SK-N-SH (cell line): Measurements from ENCODE around the gene BEST1. TPM values are rescaled to one million over a fixed set of nuclear protein-coding genes. Genes with fewer than 3 reads are reported as not detected.
A peak's percentile ranks its signal among the peaks of the same experiment; 100 is the strongest.

Source experiments
- CTCF ChIA-PET: fragments of 300-600, 350-600 bp; formaldehyde crosslinking; extraction: SDS; loops from one replicate; lab custom pipeline; 2021; lab: Yijun Ruan, JAX
- POLR2A ChIA-PET: fragments of 350-600 bp; sonication (Branson Sonifier 250); formaldehyde crosslinking; extraction: SDS; loops from one replicate; lab custom pipeline; 2020; ENCODE audit warnings: antibody characterized with exemption, inconsistent platforms; lab: Yijun Ruan, JAX
- DNase-seq: peaks from one replicate; pipeline ENCODE4 v3.0.0; 2012
- H2AFZ ChIP-seq: fragments of 200-600 bp; sonication (generic); 2 replicates; pipeline ENCODE4 v1.8.1; 2016; ENCODE audit warnings: antibody characterized with exemption, mild to moderate bottlenecking, low read depth
- H3F3A ChIP-seq: fragments of 200-600 bp; sonication (generic); replicated peaks from 2 replicates; pipeline ENCODE3; 2016; ENCODE audit warnings: antibody characterized with exemption, mild to moderate bottlenecking; ENCODE audit not compliant: insufficient read depth
- H3K27ac ChIP-seq, 2 experiments: fragments of 200-500 bp in 1 of 2; fragments of 200-600 bp in 1 of 2; sonication (Bioruptor generic) in 1 of 2; sonication (generic), shearing (Covaris generic) in 1 of 2; 2 replicates each; pipeline versions ENCODE4 v1.5.1 to v1.6.1; 2014 to 2016; ENCODE audit warnings: low read depth in 2 of 2, inconsistent platforms in 1 of 2, low read length in 1 of 2, mild to moderate bottlenecking in 1 of 2, mixed read lengths in 1 of 2
- H3K27me3 ChIP-seq: fragments of 200-600 bp; sonication (generic), shearing (Covaris generic); 2 replicates; pipeline ENCODE4 v1.6.1; 2016; ENCODE audit warnings: mixed run types; ENCODE audit not compliant: insufficient read depth
- H3K36me3 ChIP-seq, 2 experiments: fragments of 200-500 bp in 1 of 2; fragments of 200-600 bp in 1 of 2; sonication (Bioruptor generic) in 1 of 2; sonication (generic) in 1 of 2; replicated peaks in 1 of 2; 2 replicates each; pipeline versions ENCODE3 to v1.5.1; 2014 to 2016; ENCODE audit warnings: low read length in 1 of 2, mild to moderate bottlenecking in 1 of 2; ENCODE audit not compliant: insufficient read depth in 2 of 2, control insufficient read depth in 1 of 2
- H3K4me1 ChIP-seq, 2 experiments: fragments of 200-500 bp in 1 of 2; fragments of 200-600 bp in 1 of 2; sonication (Bioruptor generic) in 1 of 2; sonication (generic), shearing (Covaris generic) in 1 of 2; 2 replicates each; pipeline versions ENCODE4 v1.5.1 to v1.6.1; 2014 to 2016; ENCODE audit warnings: low read depth in 1 of 2, low read length in 1 of 2, mixed run types in 1 of 2; ENCODE audit not compliant: insufficient read depth in 2 of 2, control insufficient read depth in 1 of 2
- H3K4me2 ChIP-seq: fragments of 200-600 bp; sonication (generic), shearing (Covaris generic); 2 replicates; pipeline ENCODE4 v1.6.1; 2017; ENCODE audit warnings: mixed run types
- H3K4me3 ChIP-seq, 2 experiments: fragments of 200-500 bp in 1 of 2; fragments of 200-600 bp in 1 of 2; sonication (Bioruptor generic) in 1 of 2; sonication (generic), shearing (Covaris generic) in 1 of 2; 2 replicates each; pipeline versions ENCODE4 v1.5.1 to v1.8.1; 2014 to 2016; ENCODE audit warnings: low read depth in 2 of 2, inconsistent platforms in 1 of 2, low read length in 1 of 2, mild to moderate bottlenecking in 1 of 2, mixed read lengths in 1 of 2, moderate library complexity in 1 of 2
- H3K79me2 ChIP-seq: fragments of 200-600 bp; sonication (generic); 2 replicates; pipeline ENCODE4 v1.8.1; 2017; ENCODE audit warnings: mild to moderate bottlenecking; ENCODE audit not compliant: insufficient read depth
- H3K9ac ChIP-seq: fragments of 200-600 bp; sonication (generic); 2 replicates; pipeline ENCODE4 v1.6.1; 2017; ENCODE audit warnings: mixed run types
- H3K9me2 ChIP-seq: fragments of 200-600 bp; sonication (generic); 2 replicates; pipeline ENCODE4 v1.6.1; 2017; ENCODE audit warnings: mixed run types
- H3K9me3 ChIP-seq: fragments of 200-600 bp; sonication (generic); 2 replicates; pipeline ENCODE4 v1.6.1; 2017; ENCODE audit warnings: mixed run types, mild to moderate bottlenecking, moderate library complexity
- H4K20me1 ChIP-seq: fragments of 200-600 bp; sonication (generic); 2 replicates; pipeline ENCODE4 v1.6.1; 2017; ENCODE audit warnings: mild to moderate bottlenecking, mixed run types; ENCODE audit not compliant: insufficient read depth
- CTCF ChIP-seq: fragments of 200-600 bp; sonication (generic); IDR thresholded peaks from 2 replicates; pipeline ENCODE4 v1.6.1; 2017; ENCODE audit warnings: antibody characterized with exemption, mild to moderate bottlenecking, moderate library complexity
- ELF1 ChIP-seq: IDR thresholded peaks from 2 replicates; pipeline ENCODE4 v1.4.0; 2012
- GABPA ChIP-seq: IDR thresholded peaks from 2 replicates; pipeline ENCODE4 v1.4.0; 2012; ENCODE audit warnings: low read depth, mild to moderate bottlenecking
- JUND ChIP-seq: IDR thresholded peaks from 2 replicates; pipeline ENCODE4 v1.4.0; 2012
- MEF2A ChIP-seq: IDR thresholded peaks from 2 replicates; pipeline ENCODE4 v1.4.0; 2012; ENCODE audit warnings: low read depth, borderline replicate concordance
- MXI1 ChIP-seq: IDR thresholded peaks from 2 replicates; pipeline ENCODE4 v1.6.1; 2012; ENCODE audit warnings: mild to moderate bottlenecking, low read depth, low read length, improper control_type of control experiment
- NRF1 ChIP-seq: IDR thresholded peaks from 2 replicates; pipeline ENCODE4 v1.6.1; 2012; ENCODE audit warnings: low read depth, mild to moderate bottlenecking, low read length
- PBX3 ChIP-seq: IDR thresholded peaks from 2 replicates; pipeline ENCODE4; 2012
- RCOR1 ChIP-seq: fragments of 150-350 bp; IDR thresholded peaks from 2 replicates; pipeline ENCODE4 v1.6.1; 2017; ENCODE audit warnings: antibody characterized with exemption, low read length
- RFX5 ChIP-seq: IDR thresholded peaks from 2 replicates; pipeline ENCODE4 v1.6.1; 2012; ENCODE audit warnings: mild to moderate bottlenecking, improper control_type of control experiment, low read length
- WGBS: methylation state at CpG from one replicate; pipeline ENCODE4 v1.1.6; 2017; ENCODE audit warnings: low lambda C conversion rate; 5-methylcytosine and 5-hydroxymethylcytosine counted together
- polyA plus RNA-seq, 3 experiments: library from polyadenylated mRNA; depleted of rRNA; stranded (reverse); fragments of >200 nt; gene quantifications; 2 replicates each; pipeline ENCODE4 v1.2.3, GENCODE V29; 2012
- TF ChIP-seq, protein P1 (sequence below): IDR thresholded peaks from 2 replicates; pipeline ENCODE4 v1.6.1; 2012; ENCODE audit warnings: mild to moderate bottlenecking, low read depth, low read length, moderate library complexity
- TF ChIP-seq, protein P2 (sequence below): IDR thresholded peaks from 2 replicates; pipeline ENCODE4 v1.4.0; 2012; ENCODE audit warnings: low read depth, borderline replicate concordance

Gene BEST1
- polyA plus RNA-seq, 1 of the 3 experiments (the other 2 are of a cell fraction): 0.30 TPM

DNA sequence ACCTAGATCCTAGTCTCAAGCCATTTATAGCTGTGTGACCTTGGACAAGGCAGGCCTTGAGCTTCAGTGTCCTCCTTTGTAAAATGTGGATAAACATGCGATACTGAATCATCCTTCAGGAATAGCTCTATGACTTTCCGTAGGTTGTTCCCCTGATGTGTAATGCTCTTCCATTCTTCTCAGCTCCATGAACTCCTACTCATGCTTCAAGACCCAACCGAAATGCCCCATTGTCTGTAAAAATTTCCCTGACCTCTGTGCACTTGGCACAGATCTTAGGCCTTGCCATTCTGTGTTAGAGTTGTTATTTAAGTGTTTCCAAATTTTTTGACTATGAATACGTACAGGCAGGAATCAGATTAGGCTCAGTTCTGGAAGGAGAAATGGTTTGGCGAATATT lies 3.3 kb upstream of the BEST1 start:
- ChIA-PET POLR2A (interaction anchor here (0.6 to 2.1 kb wide), 7 partner anchors 19 to 135 kb away, joined by 3 to 17 read pairs (median 5); partner anchors contain the start of gene FTH1), CTCF (interaction anchor here (0.6 to 10.4 kb wide), 49 partner anchors 7 to 193 kb away, joined by 3 to 543 read pairs (median 5); partner anchors contain the start of genes FADS1, FADS2, FADS3 and FTH1)
- H3K4me2 ChIP-seq: no peak overlapping the region
- no peaks in the 10 kb centered on the region for H3K9me2 ChIP-seq
- H2AFZ ChIP-seq: no peak overlapping the region
- H3K9me3 ChIP-seq: no peaks in the 10 kb centered on the region
- DNase-seq: no peak
- peaks cover 3% of the 10 kb centered on the region for H3F3A ChIP-seq
- no peak overlapping the region for H3K27ac ChIP-seq
- H3K4me3 ChIP-seq: no peak overlapping the region
- H3K79me2 ChIP-seq: no peaks in the 10 kb centered on the region
- H3K9ac ChIP-seq: no peak overlapping the region
- no peaks in the 10 kb centered on the region for H4K20me1 ChIP-seq
- no peaks in the 10 kb centered on the region for H3K27me3 ChIP-seq
- peaks cover 11 to 18% of the 10 kb centered on the region in 2 experiments; a peak in 2 of 4 replicates for H3K4me1 ChIP-seq
- TF ChIP-seq GABPA (no peak), PBX3 (no peak), ELF1 (no peak)
- TF ChIP-seq, protein P1, sequence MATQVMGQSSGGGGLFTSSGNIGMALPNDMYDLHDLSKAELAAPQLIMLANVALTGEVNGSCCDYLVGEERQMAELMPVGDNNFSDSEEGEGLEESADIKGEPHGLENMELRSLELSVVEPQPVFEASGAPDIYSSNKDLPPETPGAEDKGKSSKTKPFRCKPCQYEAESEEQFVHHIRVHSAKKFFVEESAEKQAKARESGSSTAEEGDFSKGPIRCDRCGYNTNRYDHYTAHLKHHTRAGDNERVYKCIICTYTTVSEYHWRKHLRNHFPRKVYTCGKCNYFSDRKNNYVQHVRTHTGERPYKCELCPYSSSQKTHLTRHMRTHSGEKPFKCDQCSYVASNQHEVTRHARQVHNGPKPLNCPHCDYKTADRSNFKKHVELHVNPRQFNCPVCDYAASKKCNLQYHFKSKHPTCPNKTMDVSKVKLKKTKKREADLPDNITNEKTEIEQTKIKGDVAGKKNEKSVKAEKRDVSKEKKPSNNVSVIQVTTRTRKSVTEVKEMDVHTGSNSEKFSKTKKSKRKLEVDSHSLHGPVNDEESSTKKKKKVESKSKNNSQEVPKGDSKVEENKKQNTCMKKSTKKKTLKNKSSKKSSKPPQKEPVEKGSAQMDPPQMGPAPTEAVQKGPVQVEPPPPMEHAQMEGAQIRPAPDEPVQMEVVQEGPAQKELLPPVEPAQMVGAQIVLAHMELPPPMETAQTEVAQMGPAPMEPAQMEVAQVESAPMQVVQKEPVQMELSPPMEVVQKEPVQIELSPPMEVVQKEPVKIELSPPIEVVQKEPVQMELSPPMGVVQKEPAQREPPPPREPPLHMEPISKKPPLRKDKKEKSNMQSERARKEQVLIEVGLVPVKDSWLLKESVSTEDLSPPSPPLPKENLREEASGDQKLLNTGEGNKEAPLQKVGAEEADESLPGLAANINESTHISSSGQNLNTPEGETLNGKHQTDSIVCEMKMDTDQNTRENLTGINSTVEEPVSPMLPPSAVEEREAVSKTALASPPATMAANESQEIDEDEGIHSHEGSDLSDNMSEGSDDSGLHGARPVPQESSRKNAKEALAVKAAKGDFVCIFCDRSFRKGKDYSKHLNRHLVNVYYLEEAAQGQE: no peak
- no peaks in the 10 kb centered on the region for H3K36me3 ChIP-seq
- WGBS: 92% methylated on average over 5 of the region's 5 CpGs

GRCh38 chr11:61947486-61948210 lies 2.5 kb upstream of the BEST1 start:
- H3K9me3 ChIP-seq: no peaks in the 10 kb centered on the region
- ChIA-PET CTCF (interaction anchor here (0.6 to 10.4 kb wide), 64 partner anchors 8 to 192 kb away, joined by 3 to 543 read pairs (median 4); partner anchors contain the start of genes FADS1, FADS2, FADS3 and FTH1), POLR2A (interaction anchor here (0.6 to 2.1 kb wide), 9 partner anchors 18 to 151 kb away, joined by 3 to 17 read pairs (median 4); partner anchors contain the start of gene FTH1)
- peaks cover 3% of the 10 kb centered on the region for H3F3A ChIP-seq
- H3K36me3 ChIP-seq: no peaks in the 10 kb centered on the region
- WGBS: 18% methylated on average over 7 of the region's 8 CpGs
- no peak overlapping the region; a peak in 1 of 4 replicates for H3K27ac ChIP-seq
- H3K4me2 ChIP-seq: no peak overlapping the region
- peak; percentile 87 for DNase-seq
- H3K79me2 ChIP-seq: no peaks in the 10 kb centered on the region
- H3K4me1 ChIP-seq: peaks cover 11 to 18% of the 10 kb centered on the region in 2 experiments; a peak in 2 of 4 replicates
- no peak overlapping the region for H2AFZ ChIP-seq
- no peaks in the 10 kb centered on the region for H4K20me1 ChIP-seq
- H3K9ac ChIP-seq: no peak overlapping the region
- H3K4me3 ChIP-seq: no peak overlapping the region
- no peaks in the 10 kb centered on the region for H3K9me2 ChIP-seq
- H3K27me3 ChIP-seq: no peaks in the 10 kb centered on the region
- TF ChIP-seq RFX5: peak; percentile 45; the same call in 1 of the 2 replicates
- no peak for TF ChIP-seq JUND
- TF ChIP-seq MEF2A: no peak
- TF ChIP-seq, protein P2, sequence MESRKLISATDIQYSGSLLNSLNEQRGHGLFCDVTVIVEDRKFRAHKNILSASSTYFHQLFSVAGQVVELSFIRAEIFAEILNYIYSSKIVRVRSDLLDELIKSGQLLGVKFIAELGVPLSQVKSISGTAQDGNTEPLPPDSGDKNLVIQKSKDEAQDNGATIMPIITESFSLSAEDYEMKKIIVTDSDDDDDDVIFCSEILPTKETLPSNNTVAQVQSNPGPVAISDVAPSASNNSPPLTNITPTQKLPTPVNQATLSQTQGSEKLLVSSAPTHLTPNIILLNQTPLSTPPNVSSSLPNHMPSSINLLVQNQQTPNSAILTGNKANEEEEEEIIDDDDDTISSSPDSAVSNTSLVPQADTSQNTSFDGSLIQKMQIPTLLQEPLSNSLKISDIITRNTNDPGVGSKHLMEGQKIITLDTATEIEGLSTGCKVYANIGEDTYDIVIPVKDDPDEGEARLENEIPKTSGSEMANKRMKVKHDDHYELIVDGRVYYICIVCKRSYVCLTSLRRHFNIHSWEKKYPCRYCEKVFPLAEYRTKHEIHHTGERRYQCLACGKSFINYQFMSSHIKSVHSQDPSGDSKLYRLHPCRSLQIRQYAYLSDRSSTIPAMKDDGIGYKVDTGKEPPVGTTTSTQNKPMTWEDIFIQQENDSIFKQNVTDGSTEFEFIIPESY: no peak
- TF ChIP-seq RCOR1: peak; percentile 54
- peak; percentile 41; the same call in 1 of the 2 replicates for TF ChIP-seq MXI1
- TF ChIP-seq NRF1: no peak; the same call in 1 of the 2 replicates
- peak; percentile 95 for TF ChIP-seq CTCF
- TF ChIP-seq, protein P1: no peak
